ENCODE data around the gene FAT1. TPM values are rescaled to one million over a fixed set of nuclear protein-coding genes. Genes with fewer than 3 reads are reported as not detected.

The FAT1 gene
- total and polyA plus RNA-seq, 9 of the 15 experiments (the other 6 are each of a cell fraction or from before 2014, with no cell fraction given): 6.0 to 38.4 (median 21.4) TPM

DNA sequence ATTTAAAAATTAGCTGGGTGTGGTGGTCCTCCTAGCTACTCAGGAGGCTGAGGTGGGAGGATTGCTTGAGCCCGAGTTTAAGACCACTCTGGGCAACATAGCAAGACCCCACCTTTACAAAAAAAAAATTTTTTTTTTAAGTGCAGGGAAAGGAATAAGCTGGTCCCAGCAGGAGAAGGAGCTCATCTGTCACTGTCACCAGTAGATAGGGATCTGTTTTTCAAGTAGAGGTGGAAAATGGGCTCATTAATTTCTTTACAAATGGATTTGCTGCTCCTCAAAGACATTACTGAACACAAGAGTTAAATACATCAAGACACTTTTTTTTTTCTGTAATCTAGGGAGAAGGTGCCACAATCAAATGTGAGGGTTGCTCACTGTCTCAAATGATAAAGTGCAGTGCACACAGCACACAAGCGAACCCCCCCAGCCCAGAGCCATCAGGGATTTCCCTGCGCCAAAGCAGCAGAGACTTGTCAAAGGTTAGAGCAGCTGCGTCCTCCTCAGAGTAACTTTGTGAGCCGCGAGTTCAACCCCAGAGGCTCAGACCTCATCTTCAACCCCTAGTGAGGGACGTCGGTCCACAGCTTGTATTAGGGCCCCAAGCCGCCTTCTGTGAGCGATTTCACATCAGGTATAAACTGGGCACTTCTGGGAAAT is 154.0 kb downstream of the FAT1 start:
- peak overlapping the region; percentile 38 for H3K4me2 ChIP-seq (ENCODE audit: insufficient read depth, low read length)

More for the DNA sequence above, 154.0 kb downstream of the FAT1 start:
- Histone ChIP-seq H3K9me1 (ENCODE audit: control insufficient read depth, insufficient read depth, low read length) (no peaks in the 10 kb centered on the region), H3K79me2 (ENCODE audit: control insufficient read depth, insufficient read depth, low read length) (no peaks in the 10 kb centered on the region), H3K9ac (ENCODE audit: insufficient read depth in 1 of 2, low read depth in 2 of 2, low read length in 2 of 2) (no peak overlapping the region; a peak in 1 of 4 replicates), H3K4me3 (no peak overlapping the region), H4K20me1 (replicated peaks; ENCODE audit: control insufficient read depth, insufficient read depth, low read length) (no peaks in the 10 kb centered on the region), H3K9me3 (replicated peaks; ENCODE audit: control insufficient read depth, insufficient read depth, low read depth, low read length) (no peaks in the 10 kb centered on the region), H3K27me3 (ENCODE audit: control insufficient read depth in 2 of 2, insufficient read depth in 2 of 2, low read length in 2 of 2) (peaks cover 33 to 51% of the 10 kb centered on the region in 2 experiments), H3K27ac (ENCODE audit: extremely low read depth, low read depth, low read length) (no peak overlapping the region), H2AFZ (ENCODE audit: low read depth, low read length) (0 out of 2 replicates have a peak overlapping the region, but pooled peaks have one; percentile 11), H3K4me1 (replicated peaks in 1 of 2; ENCODE audit: control insufficient read depth in 2 of 2, insufficient read depth in 2 of 2, low read length in 2 of 2) (no peaks in the 10 kb centered on the region; a peak in 1 of 5 replicates), H3K36me3 (ENCODE audit: control insufficient read depth, insufficient read depth, low read length) (no peaks in the 10 kb centered on the region)
- intact Hi-C loops (cut with micrococcal nuclease) (no loop called here), in situ Hi-C loops (cut with MboI) (no loop called here)
- TF ChIP-seq PKNOX1 (IDR thresholded peaks at IDR 0.05): peak; percentile 65
- TF ChIP-seq, protein P1, sequence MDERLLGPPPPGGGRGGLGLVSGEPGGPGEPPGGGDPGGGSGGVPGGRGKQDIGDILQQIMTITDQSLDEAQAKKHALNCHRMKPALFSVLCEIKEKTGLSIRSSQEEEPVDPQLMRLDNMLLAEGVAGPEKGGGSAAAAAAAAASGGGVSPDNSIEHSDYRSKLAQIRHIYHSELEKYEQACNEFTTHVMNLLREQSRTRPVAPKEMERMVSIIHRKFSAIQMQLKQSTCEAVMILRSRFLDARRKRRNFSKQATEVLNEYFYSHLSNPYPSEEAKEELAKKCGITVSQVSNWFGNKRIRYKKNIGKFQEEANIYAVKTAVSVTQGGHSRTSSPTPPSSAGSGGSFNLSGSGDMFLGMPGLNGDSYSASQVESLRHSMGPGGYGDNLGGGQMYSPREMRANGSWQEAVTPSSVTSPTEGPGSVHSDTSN (CRISPR knock-in tag; IDR thresholded peaks at IDR 0.05; ENCODE audit: low read depth): no peak
- TF ChIP-seq, protein P1 (tag; conservative IDR thresholded peaks at IDR 0.05; ENCODE audit: low read depth): 0 out of 2 replicates have a peak, but pooled peaks have one; percentile 15
- no peak for TF ChIP-seq RBFOX2 (IDR thresholded peaks at IDR 0.05; ENCODE audit: low read depth, low read length)
- peak; percentile 58 for TF ChIP-seq MEIS2 (IDR thresholded peaks at IDR 0.05; ENCODE audit: partially characterized antibody)
- ATAC-seq: peak; percentile 40; the same call in 2 of the 3 replicates
- BruUV-seq (replicated peaks): no TSS peak
- no peak for FAIRE-seq
- POLR2A ChIA-PET: interaction anchor here (0.6 kb wide), 1 partner anchor 23 kb away, joined by 3 read pairs; no protein-coding TSS in a partner anchor
- CTCF ChIA-PET (ENCODE audit: low intra/inter-chr PET ratio): no interaction called here
- DNase-seq (ENCODE audit: extremely low read depth in 1 of 4, low spot score in 3 of 4): no peak
- WGBS (ENCODE audit: insufficient coverage, low coverage, missing lambda C conversion rate): 0% methylated on average over 10 of the region's 10 CpGs
